ENCODE results near the gene COX7C. TPM values are rescaled to one million over a fixed set of nuclear protein-coding genes. Genes with fewer than 3 reads are reported as not detected.
"Not testable (repeated sequence)": the region's sequence is repeated elsewhere in the genome, so short reads cannot be mapped to it uniquely, and the experiment has no call there.

COX7C gene
- total RNA-seq, 4 donors from 2014 or later: 515 to 818 (median 708) TPM

- Histone ChIP-seq H3K4me3 (no peak overlapping the region), H3K27ac (no peak overlapping the region), H3K27me3 (no peaks in the 10 kb centered on the region), H3K36me3 (no peaks in the 10 kb centered on the region), H3K4me1 (no peaks in the 10 kb centered on the region), H3K9me3 (no peaks in the 10 kb centered on the region)
- no peak for ATAC-seq
- 100% methylated on average over 1 of the region's 3 CpGs; no CpG with 5 or more reads in 1 of the 2 donors for WGBS, 2 donors (ENCODE audit: low coverage in 1 of 2)
- TF ChIP-seq CTCF (IDR thresholded peaks at IDR 0.05) (no peak), EP300 (IDR thresholded peaks at IDR 0.05) (no peak), POLR2AphosphoS5 (IDR thresholded peaks at IDR 0.05) (no peak), POLR2A (IDR thresholded peaks at IDR 0.05) (no peak)
Observed at GRCh38 chr5:86644843-86645242, 27.1 kb downstream of the COX7C start.

- no peak for TF ChIP-seq CTCF (IDR thresholded peaks at IDR 0.05)
- TF ChIP-seq EP300 (IDR thresholded peaks at IDR 0.05): no peak
- TF ChIP-seq POLR2AphosphoS5 (IDR thresholded peaks at IDR 0.05): no peak
- no peak for TF ChIP-seq POLR2A (IDR thresholded peaks at IDR 0.05)
- Histone ChIP-seq H3K4me3 (no peak overlapping the region), H3K9me3 (no peaks in the 10 kb centered on the region), H3K36me3 (no peaks in the 10 kb centered on the region), H3K4me1 (no peaks in the 10 kb centered on the region), H3K27me3 (no peaks in the 10 kb centered on the region), H3K27ac (no peak overlapping the region)
- ATAC-seq: no peak
Observed at GRCh38 chr5:86645885-86646284, 28.1 kb downstream of the COX7C start.

- H3K27me3 ChIP-seq: no peaks in the 10 kb centered on the region
- 69 to 100% methylated on average over 1 of the region's 1 CpG for WGBS, 2 donors (ENCODE audit: low coverage in 1 of 2)
- no peaks in the 10 kb centered on the region for H3K36me3 ChIP-seq
- ATAC-seq: no peak
- no peak for TF ChIP-seq POLR2AphosphoS5 (IDR thresholded peaks at IDR 0.05)
- TF ChIP-seq EP300 (IDR thresholded peaks at IDR 0.05): no peak
- no peak for TF ChIP-seq POLR2A (IDR thresholded peaks at IDR 0.05)
- TF ChIP-seq CTCF (IDR thresholded peaks at IDR 0.05): no peak
- no peak overlapping the region for H3K27ac ChIP-seq
- no peaks in the 10 kb centered on the region for H3K4me1 ChIP-seq
- no peak overlapping the region for H3K4me3 ChIP-seq
- no peaks in the 10 kb centered on the region for H3K9me3 ChIP-seq
Observed at GRCh38 chr5:86646671-86647070, 28.9 kb downstream of the COX7C start.

- H3K9me3 ChIP-seq: no peaks in the 10 kb centered on the region
- H3K4me1 ChIP-seq: no peaks in the 10 kb centered on the region
- H3K4me3 ChIP-seq: no peak overlapping the region
- TF ChIP-seq EP300 (IDR thresholded peaks at IDR 0.05) (no peak), POLR2AphosphoS5 (IDR thresholded peaks at IDR 0.05) (no peak)
- H3K27ac ChIP-seq: no peak overlapping the region
- no peaks in the 10 kb centered on the region for H3K36me3 ChIP-seq
- WGBS, 2 donors (ENCODE audit: low coverage in 1 of 2): 34 to 64% methylated on average over 3 of the region's 3 CpGs
- H3K27me3 ChIP-seq: no peaks in the 10 kb centered on the region
- no peak for ATAC-seq
Observed at GRCh38 chr5:86649832-86650505, 32.2 kb downstream of the COX7C start.

GRCh38 chr5:86660771-86661170 is 43.0 kb downstream of the COX7C start:
- H3K36me3 ChIP-seq, H3K4me1 ChIP-seq, H3K27me3 ChIP-seq, H3K27ac ChIP-seq, ATAC-seq, H3K9me3 ChIP-seq, H3K4me3 ChIP-seq: not testable (repeated sequence)
- 64 to 86% methylated on average over 2 of the region's 2 CpGs for WGBS, 2 donors (ENCODE audit: low coverage in 1 of 2)

- no peaks in the 10 kb centered on the region for H3K4me1 ChIP-seq
- H3K36me3 ChIP-seq: no peaks in the 10 kb centered on the region
- no peak for ATAC-seq
- WGBS, 2 donors (ENCODE audit: low coverage in 1 of 2): 90 to 93% methylated on average over 2 of the region's 2 CpGs
- peaks cover 0 to 8% (median 0%) of the 10 kb centered on the region in 3 donors for H3K9me3 ChIP-seq
- no peaks in the 10 kb centered on the region for H3K27me3 ChIP-seq
- no peak for TF ChIP-seq POLR2AphosphoS5 (IDR thresholded peaks at IDR 0.05)
- TF ChIP-seq EP300 (IDR thresholded peaks at IDR 0.05): no peak
- no peak for TF ChIP-seq CTCF (IDR thresholded peaks at IDR 0.05)
- no peak for TF ChIP-seq POLR2A (IDR thresholded peaks at IDR 0.05)
- no peak overlapping the region for H3K27ac ChIP-seq
- H3K4me3 ChIP-seq: no peak overlapping the region
Observed at GRCh38 chr5:86664173-86664572, 46.4 kb downstream of the COX7C start.

Data from gastroesophageal sphincter (tissue), 4 donors.